Islet precursor cell (in vitro differentiated cells): ENCODE measurements around the gene SUB1.

ENCODE experiments used
- DNase-seq: peaks from one replicate; pipeline ENCODE4 v3.0.0-alpha.2; 2018

SUB1 gene

DNA sequence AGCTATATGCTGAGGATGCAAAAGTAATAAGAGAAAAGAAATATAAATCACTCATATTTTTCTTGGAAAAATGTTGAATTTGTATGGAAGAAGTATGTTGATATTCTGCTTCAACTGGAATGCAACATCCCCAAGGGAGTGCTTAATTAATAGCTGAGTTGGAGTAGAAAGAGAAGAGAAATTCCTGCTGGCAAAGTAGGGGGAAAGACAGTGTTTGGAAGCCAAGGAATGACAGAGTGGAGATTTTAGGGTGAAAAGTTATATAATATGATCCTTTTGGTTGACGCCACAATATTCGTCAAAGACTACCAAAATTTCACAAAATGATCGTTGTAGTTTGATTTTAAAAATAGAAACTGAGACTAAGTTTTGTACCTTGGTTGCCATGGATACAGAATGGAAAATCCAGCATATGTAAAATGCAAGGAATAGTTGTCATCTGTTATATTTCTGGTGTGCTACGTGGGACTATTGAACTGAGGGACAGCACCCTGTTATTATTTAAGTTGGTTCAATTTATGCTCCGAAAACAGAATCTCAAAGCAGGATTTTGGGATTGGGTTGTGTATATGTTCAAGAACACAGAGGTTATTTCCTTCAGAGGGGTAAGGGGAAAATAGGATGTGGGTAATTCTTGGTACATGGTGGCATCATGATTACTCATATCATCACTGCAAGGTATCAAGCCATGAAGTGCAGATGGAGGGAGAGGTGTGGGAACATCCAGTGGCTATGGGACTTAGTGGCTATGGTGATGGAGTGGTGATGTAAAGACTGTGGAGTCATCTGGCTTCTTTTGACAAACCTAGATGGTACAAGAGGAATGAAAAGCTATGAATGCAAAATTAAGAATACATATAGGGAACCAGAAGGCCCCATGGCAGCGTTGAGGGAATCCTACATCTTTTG lies 61.0 kb downstream of the SUB1 start:
- DNase-seq: no peak

DNA sequence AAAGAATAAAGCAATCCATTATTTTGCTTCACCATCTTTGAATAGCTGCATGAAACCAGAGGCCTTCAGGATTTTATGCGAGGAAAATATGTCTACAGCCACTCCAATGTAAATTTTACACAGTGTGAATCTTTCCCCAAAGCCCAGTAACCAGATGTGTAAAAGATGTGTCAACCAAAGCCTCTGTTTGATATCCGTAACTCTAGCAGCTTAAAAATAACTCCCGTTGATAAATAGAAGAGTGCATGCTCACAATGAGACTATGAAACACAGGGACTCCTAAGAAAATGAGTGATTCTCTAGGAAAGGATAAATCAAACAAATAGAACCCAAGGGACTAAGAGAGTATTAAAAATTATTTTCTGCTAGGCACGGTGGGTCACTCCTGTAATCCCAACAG lies 65.7 kb downstream of the SUB1 start:
- no peak for DNase-seq

DNA sequence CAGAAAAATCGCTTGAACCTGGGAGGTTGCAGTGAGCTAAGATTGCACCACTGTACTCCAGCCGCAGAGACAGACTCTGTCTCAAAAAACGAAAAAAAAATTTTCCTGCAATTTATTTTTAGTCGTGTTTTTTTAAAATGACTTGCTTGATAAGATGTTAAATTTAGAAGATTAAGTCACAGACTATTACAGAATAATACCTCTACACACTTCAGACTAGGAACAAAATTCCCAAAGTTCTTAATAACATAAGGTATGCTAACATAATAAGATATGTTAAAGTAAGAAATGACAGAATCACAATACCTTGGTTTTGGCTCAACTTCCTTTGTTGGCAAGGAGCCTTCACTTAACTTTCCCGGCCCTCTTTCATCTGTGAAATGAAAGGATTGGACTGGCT lies 66.3 kb downstream of the SUB1 start:
- no peak for DNase-seq
